GM12872 (cell line): ENCODE measurements around the gene LIPH.

Source experiments
- CTCF ChIP-seq: IDR thresholded peaks from 3 replicates; pipeline ENCODE4 v1.5.1; 2011; ENCODE audit warnings: low read depth, mild to moderate bottlenecking, low read length, moderate library complexity; ENCODE audit not compliant: insufficient read depth

The LIPH gene

DNA sequence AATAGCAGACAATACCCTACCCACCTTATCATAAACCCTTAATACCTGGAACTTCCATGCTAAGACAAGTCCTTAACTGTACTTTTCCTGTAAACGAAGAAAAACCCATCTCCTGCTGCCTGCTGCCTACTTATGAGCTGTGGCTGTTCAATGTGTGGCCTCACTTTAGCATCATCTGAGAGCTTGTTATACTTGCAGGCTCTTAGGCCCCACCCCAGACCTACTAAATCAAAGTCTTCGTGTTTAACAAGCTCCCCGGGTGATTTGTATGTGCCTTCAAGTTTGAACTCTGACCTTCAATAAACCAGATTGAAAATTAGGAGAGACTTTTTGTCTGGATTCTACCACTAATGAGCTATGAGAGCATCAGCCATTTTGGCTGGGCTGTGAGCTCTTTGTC is 82.8 kb downstream of the LIPH start:
- TF ChIP-seq CTCF = no peak

DNA sequence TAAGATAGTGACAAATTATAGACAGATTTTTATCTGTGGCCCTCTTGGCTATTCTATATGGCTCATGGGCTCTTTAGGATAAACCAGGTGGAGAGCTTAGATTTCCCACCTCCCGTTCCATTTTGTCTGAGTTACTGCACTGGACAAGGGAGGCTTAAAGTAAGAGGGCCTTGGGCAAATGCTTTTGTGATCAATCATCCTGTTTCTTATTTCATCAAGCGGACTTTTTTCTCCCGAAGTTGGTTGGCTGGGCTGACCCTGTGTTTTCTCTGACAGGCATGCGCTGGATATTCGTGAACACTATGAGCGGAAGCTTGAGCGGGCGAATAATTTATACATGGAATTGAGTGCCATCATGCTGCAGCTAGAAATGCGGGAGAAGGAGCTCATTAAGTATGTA is 86.9 kb downstream of the LIPH start:
- no peak for TF ChIP-seq CTCF

DNA sequence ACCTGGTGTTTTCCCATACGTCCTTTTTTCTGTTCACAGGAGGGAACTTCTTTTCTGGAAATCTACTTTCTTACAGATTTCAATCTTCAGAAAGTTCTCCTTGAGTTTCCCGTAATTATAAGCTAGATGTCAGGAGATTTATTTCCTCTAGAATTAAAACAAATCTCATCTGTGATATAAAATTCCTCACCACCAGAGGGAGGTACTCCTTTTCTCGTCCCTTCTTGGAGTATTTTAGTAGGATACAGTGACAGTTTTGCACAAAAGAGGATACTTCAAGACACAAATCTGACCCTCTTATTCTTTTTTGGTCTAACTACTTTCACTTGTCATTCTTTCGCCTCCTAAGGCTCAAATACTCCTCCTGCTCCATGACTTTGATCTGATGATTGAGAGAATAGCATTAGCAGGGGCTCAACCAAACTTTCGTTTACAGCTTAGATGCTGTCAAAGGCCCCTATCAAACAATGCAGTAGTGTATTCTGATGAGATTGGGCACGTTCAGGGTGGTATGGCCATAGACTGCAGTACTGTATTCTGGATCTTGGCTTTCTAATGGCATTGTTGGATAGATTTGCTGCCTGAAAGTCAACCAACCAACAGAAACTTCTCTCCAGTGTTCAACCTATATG is 91.6 kb downstream of the LIPH start:
- no peak for TF ChIP-seq CTCF

DNA sequence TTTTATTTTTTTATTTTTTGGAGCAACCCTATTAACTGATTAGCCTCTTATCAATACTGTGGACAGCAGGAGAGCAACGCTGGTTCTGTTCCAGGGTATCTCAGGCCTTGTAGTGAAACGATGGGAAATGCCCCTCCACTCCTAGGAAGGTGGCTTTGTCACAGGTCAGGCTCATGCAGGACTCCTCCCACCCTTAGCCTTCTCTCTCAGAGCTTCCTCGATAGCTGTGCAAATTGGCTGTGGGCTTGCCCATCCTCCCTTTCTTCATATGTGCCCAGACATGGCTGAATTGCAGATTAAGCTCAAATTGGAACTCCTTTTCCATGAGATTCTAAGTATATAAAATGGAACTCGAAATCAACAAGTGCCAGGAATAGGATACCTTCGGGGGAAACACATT is 92.1 kb downstream of the LIPH start:
- no peak for TF ChIP-seq CTCF

- TF ChIP-seq CTCF = no peak
Observed at GRCh38 chr3:185457376-185457775, 95.0 kb downstream of the LIPH start.
